H9 (cell line): ENCODE measurements around the gene ENPP7. TPM values are rescaled to one million over a fixed set of nuclear protein-coding genes. Genes with fewer than 3 reads are reported as not detected.

Experiments used
- DNase-seq: peaks from one replicate; pipeline ENCODE4 v3.0.0-alpha.2; 2017
- H2AFZ ChIP-seq: one replicate; pipeline ENCODE4 v1.6.1; 2013; ENCODE audit warnings: mild to moderate bottlenecking, low read length, control low read depth, moderate library complexity
- H2AK5ac ChIP-seq: 2 replicates; pipeline ENCODE4 v1.6.1; 2013; ENCODE audit warnings: low read length, control low read depth, mixed read lengths; ENCODE audit not compliant: insufficient read length
- H2BK120ac ChIP-seq: one replicate; pipeline ENCODE4 v1.6.1; 2013; ENCODE audit warnings: low read depth, mild to moderate bottlenecking, low read length, control low read depth, inconsistent platforms; ENCODE audit not compliant: poor library complexity, severe bottlenecking
- H2BK12ac ChIP-seq: 2 replicates; pipeline ENCODE4 v1.6.1; 2013; ENCODE audit warnings: low read length, control low read depth, mixed read lengths, low read depth; ENCODE audit not compliant: insufficient read length
- H2BK15ac ChIP-seq: 2 replicates; pipeline ENCODE4 v1.6.1; 2013; ENCODE audit warnings: low read depth, low read length, control low read depth
- H2BK20ac ChIP-seq: one replicate; pipeline ENCODE4 v1.6.1; 2013; ENCODE audit warnings: low read depth, mild to moderate bottlenecking, low read length, control low read depth, inconsistent platforms; ENCODE audit not compliant: poor library complexity, severe bottlenecking
- H2BK5ac ChIP-seq: 2 replicates; pipeline ENCODE4 v1.6.1; 2013; ENCODE audit warnings: low read length, control low read depth, mixed read lengths; ENCODE audit not compliant: insufficient read length
- H3K14ac ChIP-seq: 2 replicates; pipeline ENCODE4 v1.6.1; 2013; ENCODE audit warnings: low read length, control low read depth; ENCODE audit not compliant: insufficient read depth
- H3K18ac ChIP-seq: 2 replicates; pipeline ENCODE4 v1.6.1; 2013; ENCODE audit warnings: low read depth, mild to moderate bottlenecking, mixed read lengths, low read length, control low read depth; ENCODE audit not compliant: insufficient read length
- H3K23ac ChIP-seq: 2 replicates; pipeline ENCODE4 v1.6.1; 2013; ENCODE audit warnings: low read length, control low read depth, mixed read lengths, low read depth; ENCODE audit not compliant: insufficient read length
- H3K23me2 ChIP-seq: 2 replicates; pipeline ENCODE4 v1.6.1; 2013; ENCODE audit warnings: low read depth, mild to moderate bottlenecking, mixed read lengths, low read length, control low read depth; ENCODE audit not compliant: insufficient read length, poor library complexity, severe bottlenecking
- H3K27ac ChIP-seq: 2 replicates; pipeline ENCODE4 v1.5.1; 2013; ENCODE audit warnings: low read length, control low read depth, mixed read lengths, low read depth; ENCODE audit not compliant: insufficient read length
- H3K27me3 ChIP-seq: 2 replicates; pipeline ENCODE4 v1.6.1; 2013; ENCODE audit warnings: low read length, control low read depth, inconsistent platforms; ENCODE audit not compliant: insufficient read depth
- H3K4ac ChIP-seq: 2 replicates; pipeline ENCODE4 v1.6.1; 2013; ENCODE audit warnings: low read depth, mild to moderate bottlenecking, control low read depth, inconsistent platforms, low read length, moderate library complexity
- H3K4me1 ChIP-seq: 2 replicates; pipeline ENCODE4 v1.6.1; 2013; ENCODE audit warnings: low read length, control low read depth, inconsistent platforms; ENCODE audit not compliant: insufficient read depth
- H3K4me2 ChIP-seq: 2 replicates; pipeline ENCODE4 v1.6.1; 2013; ENCODE audit warnings: low read length, control low read depth, mixed read lengths; ENCODE audit not compliant: insufficient read length, insufficient read depth
- H3K56ac ChIP-seq: 2 replicates; pipeline ENCODE4 v1.6.1; 2013; ENCODE audit warnings: low read depth, mild to moderate bottlenecking, mixed read lengths, low read length, control low read depth; ENCODE audit not compliant: insufficient read length
- H3K79me1 ChIP-seq: 2 replicates; pipeline ENCODE4 v1.6.1; 2013; ENCODE audit warnings: low read depth, mild to moderate bottlenecking, moderate library complexity, low read length, control low read depth, inconsistent platforms; ENCODE audit not compliant: insufficient read depth, poor library complexity, severe bottlenecking
- H3K79me2 ChIP-seq: 2 replicates; pipeline ENCODE4 v1.6.1; 2013; ENCODE audit warnings: low read length, control low read depth, inconsistent platforms; ENCODE audit not compliant: insufficient read depth
- H3K9ac ChIP-seq: 2 replicates; pipeline ENCODE4 v1.6.1; 2013; ENCODE audit warnings: low read length, control low read depth, mixed read lengths; ENCODE audit not compliant: insufficient read length; ENCODE audit errors: extremely low read depth
- H3K9me3 ChIP-seq: one replicate; pipeline ENCODE4 v1.6.1; 2013; ENCODE audit warnings: low read depth, low read length, inconsistent platforms; ENCODE audit not compliant: control insufficient read depth
- H3T11ph ChIP-seq: one replicate; pipeline ENCODE4 v1.6.1; 2013; ENCODE audit warnings: mild to moderate bottlenecking, low read length, control low read depth, inconsistent platforms
- H4K20me1 ChIP-seq: one replicate; pipeline ENCODE4 v1.6.1; 2013; ENCODE audit not compliant: control insufficient read depth, insufficient read length, insufficient read depth
- H4K5ac ChIP-seq: 2 replicates; pipeline ENCODE4 v1.6.1; 2013; ENCODE audit warnings: low read depth, mild to moderate bottlenecking, mixed read lengths, low read length, control low read depth; ENCODE audit not compliant: insufficient read length
- H4K8ac ChIP-seq: replicated peaks from 2 replicates; pipeline ENCODE4 v1.6.1; 2013; ENCODE audit warnings: low read length, control low read depth, mixed read lengths, low read depth; ENCODE audit not compliant: insufficient read length
- H4K91ac ChIP-seq: 2 replicates; pipeline ENCODE4 v1.6.1; 2013; ENCODE audit warnings: low read depth, mild to moderate bottlenecking, moderate library complexity, mixed read lengths, low read length, control low read depth; ENCODE audit not compliant: insufficient read length
- H3K27ac Mint-ChIP-seq, 3 experiments: 2 replicates in 2 of 3; 3 replicates in 1 of 3; pipeline ENCODE4 v1.8.0; 2020 to 2021; ENCODE audit warnings: mixed read lengths in 3 of 3, mild to moderate bottlenecking in 1 of 3, moderate library complexity in 1 of 3
- H3K27me3 Mint-ChIP-seq: 2 replicates; pipeline ENCODE4 v1.8.0; 2021; ENCODE audit warnings: low read depth, mild to moderate bottlenecking, moderate library complexity, mixed read lengths
- H3K36me3 Mint-ChIP-seq, 3 experiments: 2 replicates in 2 of 3; 3 replicates in 1 of 3; pipeline ENCODE4 v1.8.0; 2020 to 2021; ENCODE audit warnings: low read depth in 3 of 3, mixed read lengths in 3 of 3; ENCODE audit not compliant: insufficient read depth in 1 of 3
- H3K4me1 Mint-ChIP-seq, 2 experiments: 2 replicates each; pipeline ENCODE4 v1.8.0; 2020; ENCODE audit warnings: mixed read lengths in 2 of 2
- H3K4me3 Mint-ChIP-seq, 2 experiments: 2 replicates in 1 of 2; 3 replicates in 1 of 2; pipeline ENCODE4 v1.8.0; 2020 to 2021; ENCODE audit warnings: mild to moderate bottlenecking in 2 of 2, mixed read lengths in 2 of 2, moderate library complexity in 1 of 2
- H3K9me3 Mint-ChIP-seq, 2 experiments: 2 replicates in 1 of 2; 3 replicates in 1 of 2; pipeline ENCODE4 v1.8.0; 2020; ENCODE audit warnings: mild to moderate bottlenecking in 2 of 2, mixed read lengths in 2 of 2, moderate library complexity in 1 of 2
- CTCF ChIP-seq: fragments of 200-600 bp; sonication (generic); conservative IDR thresholded peaks from 3 replicates; pipeline ENCODE4 v1.8.0; 2021; ENCODE audit warnings: antibody characterized with exemption, mild to moderate bottlenecking
- WGBS: extraction: QIAGEN DNeasy Blood & Tissue Kit; methylation state at CpG from one replicate; pipeline ENCODE4 v1.1.7; 2013; ENCODE audit warnings: missing lambda C conversion rate, low lambda C conversion rate, mixed read lengths; ENCODE audit not compliant: insufficient read length; ENCODE audit errors: extremely low coverage; 5-methylcytosine and 5-hydroxymethylcytosine counted together
- total RNA-seq: library from RNA; stranded (reverse); gene quantifications from 2 replicates; pipeline ENCODE4 v1.2.1, GENCODE V29; 2021

Gene ENPP7
- total RNA-seq, 1 experiment from 2014 or later = not detected

- TF ChIP-seq CTCF = no peak
- no peak for DNase-seq
- Histone ChIP-seq H3K9ac (no peak overlapping the region), H4K91ac (no peak overlapping the region), H2BK12ac (no peak overlapping the region), H2BK15ac (no peak overlapping the region), H3K27me3 (no peaks in the 10 kb centered on the region), H4K20me1 (no peaks in the 10 kb centered on the region), H3K79me1 (no peaks in the 10 kb centered on the region), H3K79me2 (no peaks in the 10 kb centered on the region), H3K23me2 (no peaks in the 10 kb centered on the region), H3K23ac (no peak overlapping the region), H2BK120ac (no peak overlapping the region), H4K8ac (no peak overlapping the region), H3K27ac (no peak overlapping the region), H3K56ac (no peak overlapping the region), H3T11ph (no peak overlapping the region), H3K4me2 (no peak overlapping the region), H2BK5ac (no peak overlapping the region), H3K4ac (no peak overlapping the region), H2AFZ (no peak overlapping the region), H2AK5ac (no peak overlapping the region), H3K18ac (no peak overlapping the region), H4K5ac (no peak overlapping the region), H2BK20ac (no peak overlapping the region), H3K9me3 (no peaks in the 10 kb centered on the region), H3K14ac (no peak overlapping the region), H3K4me1 (no peaks in the 10 kb centered on the region)
- peaks cover 6 to 22% of the 10 kb centered on the region in 2 experiments for H3K4me1 Mint-ChIP-seq
- no peaks in the 10 kb centered on the region; a peak in 1 of 5 replicates for H3K9me3 Mint-ChIP-seq
- no peak overlapping the region for H3K4me3 Mint-ChIP-seq
- peaks cover 16% of the 10 kb centered on the region for H3K27me3 Mint-ChIP-seq
- no peak overlapping the region for H3K27ac Mint-ChIP-seq
- no peaks in the 10 kb centered on the region for H3K36me3 Mint-ChIP-seq
- WGBS = no CpG with 5 or more reads among the region's 12 CpGs
Observed at GRCh38 chr17:79683365-79683764, 47.4 kb upstream of the ENPP7 start.
